Measurements from ENCODE around the gene PDLIM4. TPM values are rescaled to one million over a fixed set of nuclear protein-coding genes. Genes with fewer than 3 reads are reported as not detected.

The PDLIM4 gene
- total RNA-seq, 4 donors from 2014 or later = 32.4 to 90.9 (median 50.8) TPM

- Histone ChIP-seq H3K4me1 (peaks cover 0 to 42% (median 15%) of the 10 kb centered on the region in 4 donors), H3K9me3 (no peaks in the 10 kb centered on the region), H3K36me3 (no peaks in the 10 kb centered on the region), H3K27me3 (no peaks in the 10 kb centered on the region), H3K27ac (peak overlapping the region; percentile 75 to 99 (median 96)), H3K4me3 (peak overlapping the region; percentile 42 to 80 (median 66))
- WGBS, 2 donors = 0 to 1% methylated on average over 25 to 42 of the region's 50 CpGs
- TF ChIP-seq, protein P1, sequence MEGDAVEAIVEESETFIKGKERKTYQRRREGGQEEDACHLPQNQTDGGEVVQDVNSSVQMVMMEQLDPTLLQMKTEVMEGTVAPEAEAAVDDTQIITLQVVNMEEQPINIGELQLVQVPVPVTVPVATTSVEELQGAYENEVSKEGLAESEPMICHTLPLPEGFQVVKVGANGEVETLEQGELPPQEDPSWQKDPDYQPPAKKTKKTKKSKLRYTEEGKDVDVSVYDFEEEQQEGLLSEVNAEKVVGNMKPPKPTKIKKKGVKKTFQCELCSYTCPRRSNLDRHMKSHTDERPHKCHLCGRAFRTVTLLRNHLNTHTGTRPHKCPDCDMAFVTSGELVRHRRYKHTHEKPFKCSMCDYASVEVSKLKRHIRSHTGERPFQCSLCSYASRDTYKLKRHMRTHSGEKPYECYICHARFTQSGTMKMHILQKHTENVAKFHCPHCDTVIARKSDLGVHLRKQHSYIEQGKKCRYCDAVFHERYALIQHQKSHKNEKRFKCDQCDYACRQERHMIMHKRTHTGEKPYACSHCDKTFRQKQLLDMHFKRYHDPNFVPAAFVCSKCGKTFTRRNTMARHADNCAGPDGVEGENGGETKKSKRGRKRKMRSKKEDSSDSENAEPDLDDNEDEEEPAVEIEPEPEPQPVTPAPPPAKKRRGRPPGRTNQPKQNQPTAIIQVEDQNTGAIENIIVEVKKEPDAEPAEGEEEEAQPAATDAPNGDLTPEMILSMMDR (IDR thresholded peaks at IDR 0.05) = peak in 3 of 5 experiments; percentile 19 to 48 (median 43)
- TF ChIP-seq POLR2A (IDR thresholded peaks at IDR 0.05) (peak in 1 of 2 donors; percentile 11), EP300 (IDR thresholded peaks at IDR 0.05) (no peak)
- DNase-seq (ENCODE audit: low spot score in 2 of 2) = peak; percentile 70 to 73
These were observed 35.8 kb downstream of the PDLIM4 start for GRCh38 chr5:132293066-132293991.

DNA sequence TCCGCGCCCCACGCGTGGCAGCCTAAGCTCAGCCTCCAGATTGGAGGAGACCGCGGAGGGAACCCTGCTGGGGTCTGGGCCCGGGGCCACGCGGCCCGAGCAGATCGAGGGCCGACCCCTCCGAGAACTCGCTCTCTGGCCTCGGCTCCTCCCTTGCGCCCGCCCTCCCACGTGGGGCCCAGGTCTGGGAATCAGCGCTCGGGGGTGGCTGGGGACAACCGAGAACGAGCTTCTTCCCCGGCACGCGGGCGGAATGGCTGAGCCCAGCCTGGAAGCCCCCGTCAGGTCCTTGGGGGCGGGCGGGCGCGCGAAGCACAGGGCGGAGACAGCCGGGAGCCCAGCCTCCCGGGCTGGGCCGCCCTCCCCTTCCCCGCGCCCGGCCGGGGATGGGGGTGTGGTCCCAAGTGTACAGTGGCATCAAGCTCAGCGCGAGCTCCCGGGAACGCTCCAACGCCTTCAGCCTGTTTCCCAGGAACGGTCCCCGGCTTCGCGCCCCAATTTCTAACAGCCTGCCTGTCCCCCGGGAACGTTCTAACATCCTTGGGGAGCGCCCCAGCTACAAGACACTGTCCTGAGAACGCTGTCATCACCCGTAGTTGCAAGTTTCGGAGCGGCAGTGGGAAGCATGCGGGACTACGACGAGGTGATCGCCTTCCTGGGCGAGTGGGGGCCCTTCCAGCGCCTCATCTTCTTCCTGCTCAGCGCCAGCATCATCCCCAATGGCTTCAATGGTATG lies 36.7 kb downstream of the PDLIM4 start, which contains the start of gene SLC22A4:
TSS of gene SLC22A4 (plus strand) at position 403 of the 736 bp plus-strand sequence. CDS start at position 626, 223 bp downstream.
- no peaks in the 10 kb centered on the region for H3K9me3 ChIP-seq
- peak within 1 kb of the TSS; percentile 42 to 80 (median 66) for H3K4me3 ChIP-seq
- peak; percentile 61 to 83 for TF ChIP-seq POLR2A (IDR thresholded peaks at IDR 0.05)
- TF ChIP-seq EP300 (IDR thresholded peaks at IDR 0.05) = peak; percentile 40 to 94
- TF ChIP-seq, protein P1 (IDR thresholded peaks at IDR 0.05) = peak in 2 of 5 experiments; percentile 7 to 38
- H3K4me1 ChIP-seq = peaks cover 0 to 36% (median 15%) of the 10 kb centered on the region in 4 donors
- peak within 1 kb of the TSS; percentile 75 to 99 (median 96) for H3K27ac ChIP-seq
- H3K36me3 ChIP-seq = no peaks in the 10 kb centered on the region
- H3K27me3 ChIP-seq = no peaks in the 10 kb centered on the region
- peak; percentile 77 to 79 for DNase-seq (ENCODE audit: low spot score in 2 of 2)
- 0 to 2% methylated on average over 19 to 61 of the region's 63 CpGs for WGBS, 2 donors

DNA sequence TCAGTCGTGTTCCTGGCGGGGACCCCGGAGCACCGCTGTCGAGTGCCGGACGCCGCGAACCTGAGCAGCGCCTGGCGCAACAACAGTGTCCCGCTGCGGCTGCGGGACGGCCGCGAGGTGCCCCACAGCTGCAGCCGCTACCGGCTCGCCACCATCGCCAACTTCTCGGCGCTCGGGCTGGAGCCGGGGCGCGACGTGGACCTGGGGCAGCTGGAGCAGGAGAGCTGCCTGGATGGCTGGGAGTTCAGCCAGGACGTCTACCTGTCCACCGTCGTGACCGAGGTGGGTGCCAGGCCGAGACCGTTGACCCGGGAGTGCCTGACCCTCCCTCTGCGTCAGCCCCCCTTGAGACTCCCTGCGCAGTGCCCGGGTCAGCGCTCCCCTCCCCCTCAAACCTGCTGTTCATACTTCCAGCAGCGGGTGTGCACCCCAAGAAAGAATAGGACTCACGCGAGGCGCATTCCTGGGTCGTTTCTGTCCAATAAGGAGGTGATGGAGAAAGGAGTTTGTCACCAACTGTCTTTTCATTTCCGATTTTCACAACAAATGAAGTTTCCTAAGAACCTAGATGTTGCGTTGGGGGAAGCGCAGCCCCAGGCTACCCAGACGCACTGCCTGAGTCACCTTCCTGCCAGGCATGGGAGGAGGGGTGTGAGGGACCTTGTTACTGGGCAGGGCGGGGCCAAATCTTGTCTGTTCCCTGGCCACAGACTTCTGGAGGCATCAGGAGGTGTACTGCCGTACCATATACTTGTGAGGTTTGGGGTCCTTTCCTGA lies 37.4 kb downstream of the PDLIM4 start:
- H3K27ac ChIP-seq = peak overlapping the region; percentile 75 to 99 (median 96)
- no peaks in the 10 kb centered on the region for H3K27me3 ChIP-seq
- H3K4me1 ChIP-seq = peaks cover 0 to 36% (median 15%) of the 10 kb centered on the region in 4 donors
- DNase-seq (ENCODE audit: low spot score in 2 of 2) = no peak
- peak overlapping the region; percentile 42 to 80 (median 66) for H3K4me3 ChIP-seq
- WGBS, 2 donors = 10 to 15% methylated on average over 22 to 49 of the region's 50 CpGs
- peak; percentile 14 to 59 for TF ChIP-seq EP300 (IDR thresholded peaks at IDR 0.05)
- TF ChIP-seq, protein P1 (IDR thresholded peaks at IDR 0.05) = no peak
- peak in 1 of 2 donors; percentile 9 for TF ChIP-seq POLR2A (IDR thresholded peaks at IDR 0.05)
- H3K9me3 ChIP-seq = no peaks in the 10 kb centered on the region
- H3K36me3 ChIP-seq = no peaks in the 10 kb centered on the region

GRCh38 chr5:132295505-132296411 lies 38.3 kb downstream of the PDLIM4 start:
- Histone ChIP-seq H3K4me3 (peak overlapping the region in 3 of 4 donors; percentile 3 to 80 (median 65)), H3K4me1 (peaks cover 0 to 36% (median 15%) of the 10 kb centered on the region in 4 donors), H3K9me3 (no peaks in the 10 kb centered on the region), H3K36me3 (no peaks in the 10 kb centered on the region), H3K27me3 (no peaks in the 10 kb centered on the region), H3K27ac (peak overlapping the region in 2 of 4 donors; percentile 96 to 99)
- WGBS, 2 donors = 84 to 89% methylated on average over 6 to 8 of the region's 8 CpGs
- no peak for DNase-seq (ENCODE audit: low spot score in 2 of 2)
- TF ChIP-seq, protein P1 (IDR thresholded peaks at IDR 0.05) = no peak
- no peak for TF ChIP-seq POLR2A (IDR thresholded peaks at IDR 0.05)
- no peak for TF ChIP-seq EP300 (IDR thresholded peaks at IDR 0.05)
